ENCODE measurements around the gene CMTM4.
"Not testable (repeated sequence)": the region's sequence is repeated elsewhere in the genome, so short reads cannot be mapped to it uniquely, and the experiment has no call there.

CMTM4 gene

DNA sequence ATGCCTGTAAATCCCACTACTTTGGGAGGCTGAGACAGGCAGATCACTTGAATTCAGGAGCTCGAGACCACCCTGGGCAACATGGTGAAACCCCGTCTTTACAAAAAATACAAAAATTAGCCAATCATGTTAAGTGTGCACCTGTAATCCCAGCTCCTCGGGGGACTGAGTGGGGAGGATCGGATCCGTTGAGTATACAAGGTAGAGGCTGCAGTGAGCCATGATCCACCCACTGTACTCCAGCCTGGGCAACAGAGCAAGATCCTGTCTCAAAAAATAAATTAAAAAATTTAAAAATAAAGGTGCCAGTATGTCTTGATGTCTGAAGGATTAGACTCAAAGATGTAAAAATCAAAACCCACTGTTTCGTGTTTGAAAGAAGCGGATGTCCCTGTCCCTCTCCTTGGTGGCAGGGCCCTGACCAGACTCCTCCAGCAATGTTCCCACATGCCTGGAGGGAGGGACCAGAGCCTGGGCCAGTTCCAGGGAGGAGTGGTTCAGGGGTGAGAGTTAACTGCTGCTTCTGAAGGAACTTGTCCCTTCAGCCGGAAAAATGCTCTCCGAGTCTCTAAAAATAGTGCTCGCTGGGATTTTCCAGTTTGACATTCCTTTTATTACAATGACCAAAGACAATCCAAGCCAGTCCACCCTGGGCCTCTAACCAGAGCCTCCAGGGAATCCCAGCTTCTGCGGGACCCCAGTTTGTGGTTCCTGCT lies 9.4 kb upstream of the CMTM4 start:
- in situ Hi-C loops (cut with MboI; ENCODE audit: low sequenced_read_pairs) = no loop called here

DNA sequence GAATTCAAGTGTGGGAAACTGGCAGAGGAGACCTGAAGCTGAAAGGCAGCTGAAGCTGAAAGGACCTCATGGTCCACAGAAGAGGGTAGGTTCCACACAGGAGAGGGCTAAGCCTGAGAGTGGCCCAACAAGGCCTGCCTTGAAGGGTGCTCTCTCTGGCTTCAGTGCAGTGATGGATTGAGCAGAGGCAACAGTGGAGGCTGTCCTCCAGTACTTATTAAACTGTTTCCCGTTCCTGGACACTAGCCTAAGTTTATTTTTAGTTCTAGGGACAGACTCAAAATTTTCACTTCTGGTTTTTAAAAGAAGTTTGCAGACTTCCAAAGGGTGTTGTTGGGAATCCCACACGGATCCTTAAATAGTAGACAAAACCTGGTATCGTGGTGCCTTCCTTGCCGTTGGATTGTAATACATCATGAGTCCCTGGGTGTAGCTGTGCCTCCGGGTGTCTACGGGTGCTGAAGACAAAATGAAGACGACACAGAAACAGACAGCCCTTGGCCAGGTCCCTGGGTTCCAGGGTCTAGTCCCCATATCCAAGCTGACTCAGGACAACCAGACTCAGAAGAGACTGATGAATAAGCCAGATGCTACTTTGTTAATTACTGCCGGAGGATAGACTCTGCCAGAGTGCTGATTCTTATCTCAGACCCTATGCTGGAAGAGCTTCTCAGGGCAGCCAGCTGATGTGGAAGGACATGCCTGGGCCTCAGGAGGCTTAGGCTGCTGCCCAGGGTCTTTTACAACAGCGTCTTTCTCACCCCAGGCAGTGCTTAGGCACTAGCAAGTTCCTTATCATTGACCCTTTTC lies 7.1 kb upstream of the CMTM4 start:
- in situ Hi-C loops (cut with MboI; ENCODE audit: low sequenced_read_pairs) = no loop called here

DNA sequence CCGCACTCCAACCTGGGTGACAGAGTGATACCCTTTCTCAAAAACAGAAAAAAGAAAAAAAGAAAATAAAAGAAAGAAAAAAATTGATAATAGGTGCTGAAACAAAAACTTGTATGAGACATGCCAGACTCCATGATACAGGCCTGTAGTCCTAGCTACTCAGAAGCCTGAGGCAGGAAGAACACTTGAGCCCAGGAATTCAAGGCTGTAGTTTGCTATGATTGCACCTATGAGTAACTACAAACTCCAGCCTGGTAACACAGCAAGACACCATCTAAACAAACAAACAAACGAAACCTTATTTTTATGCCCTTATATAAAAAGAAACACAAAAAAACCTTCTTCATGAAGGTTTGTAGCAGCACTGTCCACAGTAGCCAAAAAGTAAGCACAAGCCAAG lies 5.0 kb upstream of the CMTM4 start:
- in situ Hi-C loops (cut with MboI; ENCODE audit: low sequenced_read_pairs) = no loop called here

DNA sequence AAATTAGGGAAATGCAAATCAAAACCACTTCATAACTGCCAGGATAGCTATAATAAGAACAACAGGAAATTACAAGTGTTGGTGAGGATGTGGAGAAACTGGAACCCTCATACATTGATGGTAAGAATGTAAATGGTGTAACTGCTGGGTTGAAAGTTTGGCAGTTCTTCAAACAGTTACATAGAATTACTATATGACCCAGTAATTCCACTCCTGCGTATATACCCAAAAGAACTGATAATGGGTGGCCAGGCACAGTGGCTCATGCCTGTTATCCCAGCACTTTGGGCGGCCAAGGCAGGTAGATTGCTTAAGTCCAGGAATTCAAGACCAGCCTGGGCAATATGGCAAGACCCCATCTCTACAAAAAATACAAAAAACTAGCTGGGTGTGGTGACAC lies 4.5 kb upstream of the CMTM4 start:
- in situ Hi-C loops (cut with MboI; ENCODE audit: low sequenced_read_pairs) = no loop called here

DNA sequence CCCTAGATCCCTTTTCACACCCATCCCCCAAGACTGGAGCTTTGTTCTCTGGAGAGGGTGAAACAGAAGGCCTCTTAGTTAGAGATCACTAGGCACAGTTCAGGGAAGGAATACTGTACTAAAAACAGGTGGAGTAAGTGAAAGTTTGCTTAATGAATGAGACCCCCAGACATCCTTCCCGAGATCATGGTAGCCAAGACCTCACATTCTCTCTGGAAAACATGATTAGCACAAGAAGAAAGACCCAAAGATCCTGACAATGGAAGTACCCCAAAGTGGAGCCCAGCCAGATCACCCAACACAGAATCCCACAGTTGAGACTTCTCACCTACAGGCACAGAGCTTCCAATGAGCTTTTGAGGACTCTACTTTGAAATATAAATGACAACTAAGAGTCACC lies 3.4 kb upstream of the CMTM4 start:
- in situ Hi-C loops (cut with MboI; ENCODE audit: low sequenced_read_pairs) = no loop called here

DNA sequence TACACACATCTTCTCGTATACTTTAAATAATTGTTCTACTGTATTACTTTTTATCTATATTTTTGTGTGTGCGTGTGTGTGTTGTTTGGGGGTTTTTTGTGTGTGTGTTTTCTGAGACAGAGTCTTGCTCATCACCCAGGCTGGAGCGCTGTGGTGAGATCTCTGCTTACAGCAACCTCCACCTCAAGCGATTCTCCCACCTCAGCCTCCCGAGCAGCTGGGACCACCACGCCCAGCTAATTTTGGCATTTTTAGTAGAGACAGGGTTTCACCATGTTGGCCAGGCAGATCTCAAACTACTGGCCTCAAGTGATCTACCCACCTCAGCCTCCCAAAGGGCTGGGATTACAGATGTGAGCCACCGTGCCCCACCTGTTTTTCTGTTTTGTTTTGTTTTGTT lies 1.5 kb upstream of the CMTM4 start:
- in situ Hi-C loops (cut with MboI; ENCODE audit: low sequenced_read_pairs) = no loop called here

DNA sequence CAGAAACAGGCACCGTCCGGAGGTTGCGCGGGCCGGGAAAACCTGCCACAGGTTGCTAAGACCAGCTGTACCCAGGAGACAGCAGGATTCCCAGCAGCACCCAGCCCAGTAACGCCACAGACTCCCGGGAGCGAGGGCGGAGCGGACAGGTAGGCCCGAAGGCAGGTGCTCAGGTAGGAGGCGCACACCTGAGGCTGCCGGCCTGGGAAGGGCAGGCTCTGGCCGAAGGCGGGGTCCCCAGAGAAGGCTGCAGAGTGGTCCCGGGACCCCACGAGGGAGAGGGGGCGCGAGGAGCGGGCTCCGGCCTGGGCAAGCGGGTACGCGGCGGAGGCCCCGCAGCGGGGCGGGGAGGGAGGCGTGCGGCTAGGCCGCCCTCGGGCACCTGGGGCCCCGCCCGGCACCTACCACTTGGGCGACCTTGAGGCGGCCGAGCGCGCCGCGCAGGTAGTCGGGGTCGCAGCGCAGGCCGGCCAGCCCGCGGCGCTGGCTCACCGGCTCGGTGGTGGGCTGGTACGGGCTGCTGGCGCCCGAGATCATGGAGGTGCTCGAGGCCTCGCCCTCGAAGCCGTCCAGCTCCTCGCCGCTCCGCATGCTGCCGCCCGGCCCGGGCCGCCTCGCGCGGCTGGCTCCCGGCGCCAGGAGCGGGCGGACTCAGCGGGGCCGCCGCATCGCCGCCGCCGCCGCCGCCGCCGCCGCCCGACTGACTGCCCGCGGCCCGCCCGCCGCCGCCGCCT lies 441 bp downstream of the CMTM4 start:
- in situ Hi-C loops (cut with MboI; ENCODE audit: low sequenced_read_pairs) = no loop called here

DNA sequence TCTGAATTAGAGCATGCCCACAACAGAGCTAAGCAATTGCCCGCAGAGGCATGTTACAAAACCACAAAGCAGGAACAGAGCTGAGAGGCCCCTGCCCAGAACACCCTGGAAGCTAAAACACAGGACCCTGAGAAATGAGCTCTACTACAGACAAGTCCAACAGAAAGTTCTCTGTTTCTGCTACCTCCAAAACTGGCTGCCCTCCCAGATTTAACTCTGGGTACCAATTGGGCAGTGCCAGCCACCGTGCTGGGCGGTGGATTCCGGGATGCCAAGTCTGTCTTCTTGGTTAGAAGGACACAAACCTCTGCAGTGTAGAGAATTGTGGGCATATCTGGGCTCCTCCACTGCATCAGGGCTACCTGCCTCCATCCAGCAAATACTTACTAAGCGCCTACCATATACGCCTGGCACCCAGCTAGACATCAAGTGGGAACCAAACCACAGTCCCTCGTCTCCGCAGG lies 1.0 kb downstream of the CMTM4 start:
- in situ Hi-C loops (cut with MboI; ENCODE audit: low sequenced_read_pairs) = no loop called here

DNA sequence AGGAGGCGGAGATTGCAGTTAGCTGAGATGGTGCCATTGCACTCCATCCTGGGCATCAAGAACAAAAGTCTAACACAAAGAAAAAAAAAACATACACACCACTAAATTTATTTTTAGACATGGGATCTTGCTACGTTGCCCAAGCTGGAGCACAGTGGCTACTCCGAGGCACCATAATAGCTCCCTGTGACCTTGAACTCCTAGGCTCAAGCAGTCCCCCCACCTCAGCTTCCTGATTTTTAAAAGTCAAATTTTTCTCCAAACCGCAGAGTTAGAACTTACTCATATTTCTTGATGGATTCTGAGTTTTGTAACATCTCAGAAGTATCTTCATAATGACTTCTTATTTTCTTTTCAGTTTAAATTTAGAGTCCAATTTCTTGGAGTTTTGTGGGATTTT lies 3.4 kb downstream of the CMTM4 start:
- in situ Hi-C loops (cut with MboI; ENCODE audit: low sequenced_read_pairs) = no loop called here

DNA sequence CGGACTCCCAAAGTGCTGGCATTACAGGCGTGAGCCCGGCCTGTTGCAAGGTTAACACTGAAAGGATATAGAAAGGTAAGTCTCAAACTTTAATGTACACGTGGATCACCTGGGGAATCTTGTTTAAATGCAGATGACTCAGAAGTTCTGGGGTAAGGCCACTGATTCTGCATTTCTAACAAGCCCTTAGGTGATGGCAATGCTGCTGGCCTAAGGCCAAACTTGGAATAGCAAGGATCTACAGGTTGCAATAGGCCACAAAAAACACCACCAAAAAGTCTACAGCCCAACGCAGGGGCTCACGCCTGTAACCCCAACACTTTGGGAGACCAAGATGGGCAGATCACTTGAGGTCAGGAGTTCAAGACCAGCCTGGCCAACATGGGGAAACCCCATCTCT lies 4.2 kb downstream of the CMTM4 start:
- in situ Hi-C loops (cut with MboI; ENCODE audit: low sequenced_read_pairs) = no loop called here

DNA sequence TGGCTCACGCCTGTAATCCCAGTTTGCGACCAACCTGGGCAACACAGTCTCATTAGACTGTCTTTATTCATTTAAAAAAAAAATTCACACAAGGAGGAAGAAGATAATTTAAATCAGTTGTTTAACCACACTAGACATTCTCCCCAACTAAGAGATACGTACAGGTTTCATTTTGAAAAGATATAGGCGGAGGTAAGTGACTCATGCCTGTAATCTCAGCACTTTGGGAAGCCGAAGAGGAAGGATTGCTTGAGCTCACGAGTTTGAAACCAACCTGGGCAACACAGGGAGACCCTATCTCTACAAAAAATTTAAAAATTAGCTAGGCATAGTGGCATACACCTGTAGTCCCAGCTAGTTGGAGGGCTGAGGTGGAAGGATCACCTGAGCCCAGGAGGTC lies 5.3 kb downstream of the CMTM4 start:
- in situ Hi-C loops (cut with MboI; ENCODE audit: low sequenced_read_pairs) = no loop called here

DNA sequence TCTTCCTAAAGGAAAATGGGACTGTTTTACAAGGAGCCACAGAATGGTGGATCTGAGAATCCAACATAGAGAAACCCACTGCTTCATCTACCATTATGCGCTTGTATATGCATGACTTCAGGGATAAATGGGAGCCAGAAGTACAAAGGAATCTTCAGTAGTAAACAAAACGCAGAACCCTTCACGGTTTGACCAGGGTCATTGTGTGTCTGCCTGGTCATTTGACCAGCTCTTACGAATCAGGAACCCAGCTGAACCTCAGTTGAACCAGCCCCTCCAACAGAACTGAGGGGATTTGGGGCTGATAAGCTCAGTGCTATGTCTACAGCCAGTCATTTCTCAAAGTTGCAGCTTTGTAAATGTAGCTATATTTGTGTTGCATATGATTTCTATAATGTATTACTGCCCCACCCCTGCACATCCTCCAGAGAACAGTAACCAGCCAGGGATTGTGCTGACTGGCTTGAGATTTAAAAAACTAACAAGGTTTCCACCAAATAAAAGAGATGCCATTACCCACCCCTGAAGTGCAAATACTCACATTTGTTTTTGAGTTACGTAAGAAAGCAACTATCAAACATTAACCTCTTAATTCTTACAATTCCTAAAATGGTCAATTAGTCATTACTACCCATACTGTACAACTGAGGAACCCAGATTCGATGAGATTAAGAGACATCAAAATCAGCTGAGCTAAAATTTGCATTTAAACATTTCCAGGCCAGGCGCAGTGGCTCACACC lies 6.3 kb downstream of the CMTM4 start:
- in situ Hi-C loops (cut with MboI; ENCODE audit: low sequenced_read_pairs) = no loop called here

DNA sequence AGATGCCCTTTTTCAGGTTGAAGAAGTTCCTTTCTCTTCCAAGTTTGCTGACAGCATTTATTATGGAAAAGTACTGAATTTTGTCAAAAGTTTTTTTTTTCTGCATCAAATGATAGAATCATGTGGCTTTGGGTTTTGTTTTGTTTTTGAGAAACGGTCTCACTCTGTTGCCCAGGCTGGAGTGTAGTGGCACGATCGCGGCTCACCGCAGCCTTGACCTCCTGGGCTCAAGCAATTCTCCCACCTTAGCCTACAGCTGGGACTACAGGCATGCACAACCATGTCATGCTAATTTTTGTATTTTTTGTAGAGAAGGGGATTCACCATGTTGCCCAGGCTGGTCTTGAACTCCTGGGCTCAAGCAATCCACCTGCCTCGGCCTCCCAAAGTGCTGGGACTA lies 7.3 kb downstream of the CMTM4 start:
- in situ Hi-C loops (cut with MboI; ENCODE audit: low sequenced_read_pairs) = no loop called here

DNA sequence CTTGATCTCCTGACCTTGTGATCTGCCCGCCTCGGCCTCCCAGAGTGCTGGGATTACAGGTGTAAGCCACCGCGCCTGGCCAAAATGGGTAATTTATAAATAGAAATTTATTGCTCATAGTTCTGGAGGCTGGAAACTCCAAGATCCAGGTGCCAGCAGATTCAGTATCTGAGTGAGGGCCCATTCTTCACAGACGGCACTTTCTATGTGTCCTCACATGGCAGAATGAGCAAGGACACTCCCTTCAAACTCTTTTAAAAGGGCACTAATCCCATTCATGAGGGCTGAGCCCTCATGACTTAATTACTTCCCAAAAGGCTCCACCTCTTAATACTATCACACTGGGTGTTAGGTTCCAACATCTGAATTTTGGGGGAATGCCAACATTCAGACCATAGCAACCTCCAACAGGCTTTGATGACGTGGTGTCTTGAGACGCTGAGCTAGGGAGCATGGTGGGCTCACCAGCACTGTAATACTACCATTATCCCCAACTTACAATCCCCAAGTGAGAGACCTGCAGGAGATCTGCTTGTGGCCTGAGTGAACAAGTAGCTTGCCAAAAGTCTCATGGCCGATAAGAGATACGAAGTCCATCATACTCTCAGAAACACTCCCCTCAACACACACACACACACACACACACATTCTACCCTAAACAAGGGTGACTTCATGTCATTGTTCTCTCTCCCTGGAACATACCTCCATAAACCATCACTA lies 8.5 kb downstream of the CMTM4 start:
- in situ Hi-C loops (cut with MboI; ENCODE audit: low sequenced_read_pairs) = no loop called here

DNA sequence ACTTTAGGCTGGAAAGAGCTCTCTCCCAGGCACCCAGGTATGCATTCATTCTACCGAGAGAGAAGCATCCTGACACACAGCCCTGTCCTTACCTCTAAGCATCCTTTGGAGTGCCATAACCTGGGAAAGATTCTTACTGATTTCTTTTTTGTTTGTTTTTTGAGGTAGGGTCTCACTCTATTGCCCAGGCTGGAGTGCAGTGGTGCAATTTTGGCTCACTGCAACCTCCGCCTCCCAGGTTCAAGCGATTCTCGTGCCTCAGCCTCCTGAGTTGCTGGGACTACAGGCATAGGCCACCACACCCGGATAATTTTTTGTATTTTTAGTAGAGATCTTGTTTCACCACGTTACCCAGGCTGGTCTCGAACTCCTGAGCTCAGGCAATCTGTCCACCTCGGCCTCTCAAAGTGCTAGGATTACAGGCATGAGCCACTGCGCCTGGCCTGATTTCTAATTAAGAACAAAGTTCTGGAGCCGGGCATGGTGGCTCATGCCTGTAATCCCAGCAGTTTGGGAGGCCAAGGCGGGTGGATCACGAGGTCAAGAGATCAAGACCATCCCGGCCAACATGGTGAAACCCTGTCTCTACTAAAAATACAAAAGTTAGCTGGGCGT lies 10.9 kb downstream of the CMTM4 start:
- in situ Hi-C loops (cut with MboI; ENCODE audit: low sequenced_read_pairs) = not testable (repeated sequence)

DNA sequence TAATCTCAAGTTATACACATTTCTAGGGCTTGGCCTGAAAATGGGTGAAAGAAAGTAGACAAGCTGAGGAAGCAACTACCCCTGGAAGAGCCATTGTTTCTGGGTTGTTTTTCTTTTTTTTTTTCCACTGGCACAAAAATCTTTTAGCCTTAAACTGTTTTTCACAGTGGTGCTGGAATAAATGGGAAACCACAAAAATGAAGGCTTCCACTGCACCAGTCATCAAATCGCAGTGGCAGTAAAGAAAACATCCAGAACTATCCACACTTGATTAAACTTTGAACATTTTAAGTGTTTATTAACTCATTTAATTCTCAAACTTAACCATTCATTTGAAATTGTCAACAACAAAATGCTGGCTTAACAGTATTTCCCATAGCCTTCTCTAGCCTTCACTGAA lies 14.3 kb downstream of the CMTM4 start:
- in situ Hi-C loops (cut with MboI; ENCODE audit: low sequenced_read_pairs) = no loop called here

DNA sequence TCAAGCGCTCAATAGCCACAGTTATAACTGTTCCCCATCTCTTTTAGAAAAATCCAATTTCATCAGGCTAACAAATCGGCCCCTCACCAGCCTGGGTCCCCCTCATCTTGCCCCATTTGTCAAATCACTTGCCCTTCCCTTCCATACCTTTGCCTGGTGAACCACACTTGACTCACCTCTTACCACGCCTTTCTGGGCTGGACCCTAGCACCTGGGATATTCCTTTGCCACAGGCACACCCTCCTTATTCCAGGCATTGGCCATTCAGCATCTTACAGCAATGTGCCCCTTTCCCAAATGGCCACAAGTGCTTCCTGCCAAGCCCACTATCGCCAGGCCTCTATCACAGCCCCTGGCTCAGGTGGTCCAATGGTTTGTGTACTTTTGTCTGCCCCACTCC lies 14.9 kb downstream of the CMTM4 start:
- in situ Hi-C loops (cut with MboI; ENCODE audit: low sequenced_read_pairs) = no loop called here

DNA sequence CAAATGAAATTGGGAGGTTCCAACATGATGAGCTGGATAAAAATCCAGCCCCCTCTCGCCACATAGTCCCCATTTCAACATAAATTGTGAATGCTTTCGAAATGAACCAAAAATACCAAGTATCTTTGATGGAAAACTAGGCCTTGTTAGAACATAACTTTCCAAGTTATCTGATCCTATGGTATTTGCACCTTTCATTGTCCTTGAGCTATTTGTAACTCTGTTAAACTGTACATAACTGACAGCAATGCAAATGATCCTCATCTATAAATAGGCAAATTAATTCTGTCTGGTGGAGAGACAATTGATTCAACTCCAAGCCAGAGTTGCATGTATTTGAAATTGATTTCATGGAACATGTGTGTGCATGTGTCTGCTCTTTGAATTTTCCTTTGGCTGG lies 18.2 kb downstream of the CMTM4 start:
- in situ Hi-C loops (cut with MboI; ENCODE audit: low sequenced_read_pairs) = no loop called here

DNA sequence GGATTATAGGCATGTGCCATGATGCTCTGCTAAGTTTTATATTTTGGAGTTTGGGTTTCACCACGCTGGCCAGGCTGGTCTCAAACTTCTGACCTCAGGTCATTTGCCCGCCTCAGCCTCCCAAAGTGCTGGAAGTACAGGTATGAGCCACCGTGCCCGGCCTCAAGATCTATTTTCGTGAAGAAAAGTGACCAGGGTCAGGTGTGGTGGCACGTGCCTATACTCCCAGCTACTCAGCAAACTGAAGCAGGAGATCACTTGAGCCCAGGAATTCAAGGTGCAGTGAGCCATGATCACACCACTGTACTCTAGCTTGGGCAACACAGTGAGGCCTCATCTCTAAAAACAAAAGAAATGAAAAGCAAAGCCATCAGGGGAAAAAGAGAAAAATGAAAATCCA lies 18.7 kb downstream of the CMTM4 start:
- in situ Hi-C loops (cut with MboI; ENCODE audit: low sequenced_read_pairs) = no loop called here

DNA sequence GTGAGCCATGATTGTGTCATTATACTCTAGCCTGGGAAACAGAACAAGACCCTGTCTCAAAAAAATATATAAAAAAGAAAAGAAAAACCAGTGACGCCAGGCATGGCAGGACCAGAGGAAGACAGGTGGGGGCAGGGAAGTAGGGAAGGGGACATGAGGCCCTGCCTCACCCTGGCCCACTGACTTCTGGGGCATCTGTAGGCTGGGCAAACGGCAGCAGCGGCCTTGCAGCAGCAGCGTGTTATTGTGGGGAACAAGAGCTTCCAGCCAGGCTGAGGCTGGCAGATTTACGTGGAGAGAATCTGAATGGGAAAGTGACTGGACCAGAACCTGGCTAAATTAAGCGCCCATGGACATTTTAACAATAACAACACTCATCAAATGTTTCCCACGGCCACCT lies 19.4 kb downstream of the CMTM4 start:
- in situ Hi-C loops (cut with MboI; ENCODE audit: low sequenced_read_pairs) = no loop called here
